HL-60 (cell line): Measurements from ENCODE around the gene GNAQ.

ENCODE experiments used
- DNase-seq, 2 experiments: peaks; one replicate each; pipeline ENCODE4 v3.0.0-alpha.2; 2010 to 2020; ENCODE audit warnings: low read depth in 1 of 2, low spot score in 1 of 2
- H3K27ac ChIP-seq: fragments of 250-450 bp; sonication (Bioruptor Pico); replicated peaks from 2 replicates; pipeline ENCODE4 v1.5.1; 2020; ENCODE audit warnings: mild to moderate bottlenecking, moderate library complexity
- H3K27me3 ChIP-seq: fragments of 250-450 bp; sonication (Bioruptor Pico); 2 replicates; pipeline ENCODE4 v1.5.1; 2021; ENCODE audit warnings: mild to moderate bottlenecking, moderate library complexity; ENCODE audit not compliant: insufficient read depth, poor library complexity, severe bottlenecking
- H3K4me3 ChIP-seq: replicated peaks from 2 replicates; pipeline ENCODE4 v1.5.1; 2011; ENCODE audit warnings: mild to moderate bottlenecking, control low read depth, low read length; ENCODE audit not compliant: insufficient read depth
- CTCF ChIP-seq: IDR thresholded peaks from one replicate; pipeline ENCODE4 v1.5.1; 2011; ENCODE audit warnings: low read length, control low read depth, inconsistent platforms; ENCODE audit not compliant: insufficient read depth
- GABPA ChIP-seq: IDR thresholded peaks from 2 replicates; pipeline ENCODE4 v1.6.1; 2012; ENCODE audit warnings: low read depth
- POLR2AphosphoS5 ChIP-seq: IDR thresholded peaks from 2 replicates; pipeline ENCODE4 v1.6.1; 2012; ENCODE audit warnings: low read depth
- REST ChIP-seq: IDR thresholded peaks from 2 replicates; pipeline ENCODE4 v1.6.1; 2012; ENCODE audit warnings: low read depth; ENCODE audit not compliant: insufficient replicate concordance
- SPI1 ChIP-seq: IDR thresholded peaks from 2 replicates; pipeline ENCODE4 v1.6.1; 2012; ENCODE audit warnings: low read depth, mild to moderate bottlenecking, borderline replicate concordance

GNAQ gene

GRCh38 chr9:77938163-77938562, 93.4 kb downstream of the GNAQ start:
- no peak overlapping the region for H3K27ac ChIP-seq
- H3K4me3 ChIP-seq = no peak overlapping the region
- TF ChIP-seq SPI1 (no peak), REST (no peak), CTCF (no peak), GABPA (no peak), POLR2AphosphoS5 (no peak)
- no peaks in the 10 kb centered on the region for H3K27me3 ChIP-seq
- no peak for DNase-seq

- Histone ChIP-seq H3K27ac (peak overlapping the region; percentile 9), H3K27me3 (no peaks in the 10 kb centered on the region), H3K4me3 (no peak overlapping the region)
- peak; percentile 86 for TF ChIP-seq SPI1
- no peak for TF ChIP-seq CTCF
- no peak for DNase-seq
These were observed 95.6 kb downstream of the GNAQ start for GRCh38 chr9:77935974-77936373.

GRCh38 chr9:77935211-77935610, 96.4 kb downstream of the GNAQ start:
- DNase-seq = no peak
- no peak for TF ChIP-seq GABPA
- no peak for TF ChIP-seq POLR2AphosphoS5
- no peak for TF ChIP-seq SPI1
- TF ChIP-seq REST = no peak
- no peak for TF ChIP-seq CTCF
- no peaks in the 10 kb centered on the region for H3K27me3 ChIP-seq
- H3K27ac ChIP-seq = no peak overlapping the region
- no peak overlapping the region for H3K4me3 ChIP-seq

GRCh38 chr9:77933976-77934375, 97.6 kb downstream of the GNAQ start:
- Histone ChIP-seq H3K4me3 (no peak overlapping the region), H3K27me3 (no peaks in the 10 kb centered on the region), H3K27ac (no peak overlapping the region)
- no peak for DNase-seq
- TF ChIP-seq POLR2AphosphoS5 (no peak), GABPA (no peak), REST (no peak), SPI1 (no peak), CTCF (no peak)
